Liver (tissue), 3 donors: ENCODE results near the gene THSD4.

ENCODE experiments used
- CTCF ChIP-seq: fragments of 150-350 bp; IDR thresholded peaks from 2 replicates; pipeline ENCODE4 v1.5.1; 2017; ENCODE audit warnings: improper control_type of control experiment, low read depth, low read length; ENCODE audit not compliant: missing input control
- FOXA2 ChIP-seq: IDR thresholded peaks from 2 replicates; pipeline ENCODE4 v1.6.1; 2016; ENCODE audit warnings: antibody characterized with exemption
- NR2F2 ChIP-seq: IDR thresholded peaks from 2 replicates; pipeline ENCODE4 v1.6.1; 2016; ENCODE audit warnings: antibody characterized with exemption
- RAD21 ChIP-seq, 2 donors: IDR thresholded peaks; 2 replicates each; pipeline ENCODE4 v1.6.1; 2016; ENCODE audit warnings: antibody characterized with exemption in 2 of 2, mild to moderate bottlenecking in 2 of 2
- REST ChIP-seq: IDR thresholded peaks from 2 replicates; pipeline ENCODE4 v1.6.1; 2016; ENCODE audit warnings: antibody characterized with exemption, mild to moderate bottlenecking
- RXRA ChIP-seq, 2 donors: IDR thresholded peaks; 2 replicates each; pipeline ENCODE4 v1.6.1; 2017 to 2018; ENCODE audit warnings: antibody characterized with exemption in 2 of 2, mild to moderate bottlenecking in 1 of 2
- SP1 ChIP-seq: IDR thresholded peaks from 2 replicates; pipeline ENCODE4 v1.6.1; 2018; ENCODE audit warnings: antibody characterized with exemption, mild to moderate bottlenecking
- TAF1 ChIP-seq: conservative IDR thresholded peaks from 2 replicates; pipeline ENCODE4 v1.6.1; 2016; ENCODE audit warnings: antibody characterized with exemption, mild to moderate bottlenecking
- YY1 ChIP-seq: IDR thresholded peaks from 2 replicates; pipeline ENCODE4 v1.6.1; 2016; ENCODE audit warnings: antibody characterized with exemption, mild to moderate bottlenecking
- ZBTB33 ChIP-seq: IDR thresholded peaks from 2 replicates; pipeline ENCODE4 v1.6.1; 2016; ENCODE audit warnings: antibody characterized with exemption
- donor health status: healthy.
- donor health status: healthy.

GRCh38 chr15:71136793-71137518, 21.7 kb downstream of the THSD4 start:
- no peak for TF ChIP-seq RAD21 (IDR thresholded peaks at IDR 0.05)
- TF ChIP-seq NR2F2 = no peak
- TF ChIP-seq REST = no peak
- no peak for TF ChIP-seq CTCF
- no peak for TF ChIP-seq ZBTB33
- TF ChIP-seq FOXA2 = no peak
- no peak for TF ChIP-seq SP1
- TF ChIP-seq YY1 = no peak
- no peak for TF ChIP-seq TAF1
- no peak for TF ChIP-seq RXRA (IDR thresholded peaks at IDR 0.05)
